Nephron progenitor cell (in vitro differentiated cells): ENCODE results near the gene CBX2.

ENCODE experiments used
- DNase-seq: peaks from one replicate; pipeline ENCODE4 v3.0.0; 2021
- H3K27ac Mint-ChIP-seq: 2 replicates; pipeline ENCODE4 v1.8.0; 2021; ENCODE audit warnings: mild to moderate bottlenecking, moderate library complexity, mixed read lengths
- H3K27me3 Mint-ChIP-seq: 2 replicates; pipeline ENCODE4 v1.8.0; 2021; ENCODE audit warnings: mild to moderate bottlenecking, low read depth, mixed read lengths; ENCODE audit not compliant: poor library complexity
- H3K36me3 Mint-ChIP-seq: 2 replicates; pipeline ENCODE4 v1.8.0; 2021; ENCODE audit warnings: low read depth, mixed read lengths
- H3K4me1 Mint-ChIP-seq: 2 replicates; pipeline ENCODE4 v1.8.0; 2021; ENCODE audit warnings: mixed read lengths
- H3K4me3 Mint-ChIP-seq: 2 replicates; pipeline ENCODE4 v1.8.0; 2021; ENCODE audit warnings: mild to moderate bottlenecking, moderate library complexity, mixed read lengths
- H3K9me3 Mint-ChIP-seq: 2 replicates; pipeline ENCODE4 v1.8.0; 2021; ENCODE audit warnings: mild to moderate bottlenecking, moderate library complexity, mixed read lengths
- TF ChIP-seq, protein P1 (sequence below): fragments of 200-600 bp; sonication (generic); IDR thresholded peaks from 2 replicates; pipeline ENCODE4 v1.5.0; 2021; ENCODE audit warnings: antibody characterized with exemption

The CBX2 gene

GRCh38 chr17:79821331-79822095 is 43.6 kb downstream of the CBX2 start:
- peaks cover 5% of the 10 kb centered on the region for H3K9me3 Mint-ChIP-seq
- peaks cover 96% of the 10 kb centered on the region for H3K27me3 Mint-ChIP-seq
- peaks cover 8% of the 10 kb centered on the region for H3K4me1 Mint-ChIP-seq
- peaks cover 5% of the 10 kb centered on the region for H3K36me3 Mint-ChIP-seq
- H3K4me3 Mint-ChIP-seq: no peak overlapping the region
- no peak overlapping the region for H3K27ac Mint-ChIP-seq
- TF ChIP-seq, protein P1, sequence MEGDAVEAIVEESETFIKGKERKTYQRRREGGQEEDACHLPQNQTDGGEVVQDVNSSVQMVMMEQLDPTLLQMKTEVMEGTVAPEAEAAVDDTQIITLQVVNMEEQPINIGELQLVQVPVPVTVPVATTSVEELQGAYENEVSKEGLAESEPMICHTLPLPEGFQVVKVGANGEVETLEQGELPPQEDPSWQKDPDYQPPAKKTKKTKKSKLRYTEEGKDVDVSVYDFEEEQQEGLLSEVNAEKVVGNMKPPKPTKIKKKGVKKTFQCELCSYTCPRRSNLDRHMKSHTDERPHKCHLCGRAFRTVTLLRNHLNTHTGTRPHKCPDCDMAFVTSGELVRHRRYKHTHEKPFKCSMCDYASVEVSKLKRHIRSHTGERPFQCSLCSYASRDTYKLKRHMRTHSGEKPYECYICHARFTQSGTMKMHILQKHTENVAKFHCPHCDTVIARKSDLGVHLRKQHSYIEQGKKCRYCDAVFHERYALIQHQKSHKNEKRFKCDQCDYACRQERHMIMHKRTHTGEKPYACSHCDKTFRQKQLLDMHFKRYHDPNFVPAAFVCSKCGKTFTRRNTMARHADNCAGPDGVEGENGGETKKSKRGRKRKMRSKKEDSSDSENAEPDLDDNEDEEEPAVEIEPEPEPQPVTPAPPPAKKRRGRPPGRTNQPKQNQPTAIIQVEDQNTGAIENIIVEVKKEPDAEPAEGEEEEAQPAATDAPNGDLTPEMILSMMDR: no peak
- DNase-seq: no peak

- Mint-ChIP-seq H3K9me3 (peaks cover 5% of the 10 kb centered on the region), H3K27ac (no peak overlapping the region), H3K36me3 (peaks cover 5% of the 10 kb centered on the region), H3K27me3 (peaks cover 96% of the 10 kb centered on the region), H3K4me1 (peaks cover 19% of the 10 kb centered on the region), H3K4me3 (no peak overlapping the region)
- TF ChIP-seq, protein P1: no peak
- no peak for DNase-seq
Measured at GRCh38 chr17:79822583-79823124, 44.7 kb downstream of the CBX2 start.

- DNase-seq: no peak
- no peak overlapping the region for H3K27ac Mint-ChIP-seq
- H3K4me3 Mint-ChIP-seq: no peak overlapping the region
- peaks cover 31% of the 10 kb centered on the region for H3K4me1 Mint-ChIP-seq
- TF ChIP-seq, protein P1: no peak
- peaks cover 96% of the 10 kb centered on the region for H3K27me3 Mint-ChIP-seq
- H3K36me3 Mint-ChIP-seq: peaks cover 5% of the 10 kb centered on the region
- H3K9me3 Mint-ChIP-seq: peaks cover 5% of the 10 kb centered on the region
Measured at GRCh38 chr17:79824234-79824633, 46.3 kb downstream of the CBX2 start.

DNA sequence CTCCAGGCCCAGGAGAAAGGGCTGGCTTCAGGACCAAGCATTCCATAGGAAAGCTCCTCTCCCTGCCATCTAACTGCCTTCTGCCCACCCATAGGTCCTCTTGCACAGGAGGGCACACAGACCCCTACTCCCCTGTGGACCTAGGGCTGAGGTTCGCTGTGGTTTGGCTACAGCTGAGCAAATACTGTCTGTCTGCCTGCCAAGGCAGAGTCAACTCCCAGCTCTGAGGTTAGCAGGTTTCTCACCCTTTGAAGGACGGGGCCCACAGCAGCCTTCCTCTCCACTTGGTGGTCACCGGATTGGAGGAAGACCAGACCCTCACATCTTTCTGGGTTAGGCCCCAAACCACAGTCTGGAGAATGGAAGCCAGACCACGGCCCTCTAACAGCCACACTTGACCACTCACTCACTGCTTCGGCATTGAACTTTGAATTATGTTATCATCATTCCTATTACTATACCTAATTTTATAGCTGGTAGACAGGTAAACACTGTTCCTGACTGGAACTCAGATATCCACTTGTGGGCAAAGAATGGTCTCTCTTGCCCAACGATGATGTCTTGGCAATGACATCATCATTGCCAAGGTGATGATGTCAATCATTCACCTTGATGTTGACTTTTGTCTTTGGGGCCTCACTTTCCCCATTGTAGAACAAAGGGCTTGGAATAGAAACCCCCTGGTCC is 47.1 kb downstream of the CBX2 start:
- peaks cover 33% of the 10 kb centered on the region for H3K4me1 Mint-ChIP-seq
- H3K27me3 Mint-ChIP-seq: peaks cover 96% of the 10 kb centered on the region
- H3K27ac Mint-ChIP-seq: no peak overlapping the region
- TF ChIP-seq, protein P1: no peak
- DNase-seq: no peak
- peaks cover 5% of the 10 kb centered on the region for H3K36me3 Mint-ChIP-seq
- peaks cover 5% of the 10 kb centered on the region for H3K9me3 Mint-ChIP-seq
- H3K4me3 Mint-ChIP-seq: no peak overlapping the region

- peaks cover 96% of the 10 kb centered on the region for H3K27me3 Mint-ChIP-seq
- TF ChIP-seq, protein P1: no peak
- no peak overlapping the region for H3K4me3 Mint-ChIP-seq
- H3K36me3 Mint-ChIP-seq: peaks cover 5% of the 10 kb centered on the region
- no peak for DNase-seq
- no peak overlapping the region for H3K27ac Mint-ChIP-seq
- H3K4me1 Mint-ChIP-seq: peaks cover 33% of the 10 kb centered on the region
- peaks cover 5% of the 10 kb centered on the region for H3K9me3 Mint-ChIP-seq
Measured at GRCh38 chr17:79825580-79825921, 47.6 kb downstream of the CBX2 start.
